ENCODE measurements around the gene COPZ1. TPM values are rescaled to one million over a fixed set of nuclear protein-coding genes. Genes with fewer than 3 reads are reported as not detected.
"Not testable (repeated sequence)": the region's sequence is repeated elsewhere in the genome, so short reads cannot be mapped to it uniquely, and the experiment has no call there.

Gene COPZ1
- total RNA-seq, 1 experiment from 2014 or later: 104 TPM

DNA sequence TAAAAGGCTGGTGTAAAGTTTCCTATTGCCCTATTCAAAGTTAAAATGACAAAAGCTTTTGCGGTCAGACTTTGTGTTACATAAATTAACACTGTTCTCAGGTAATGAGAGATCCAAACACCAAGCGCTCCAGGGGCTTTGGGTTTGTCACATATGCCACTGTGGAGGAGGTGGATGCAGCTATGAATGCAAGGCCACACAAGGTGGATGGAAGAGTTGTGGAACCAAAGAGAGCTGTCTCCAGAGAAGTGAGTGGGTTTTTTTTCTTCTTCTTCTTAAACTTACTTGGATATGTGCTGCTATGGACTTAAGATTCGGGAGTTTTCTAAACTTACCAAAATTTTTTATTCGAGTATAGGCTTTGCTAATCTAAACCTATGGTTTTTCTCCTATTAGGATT, 43.2 kb upstream of the COPZ1 start:
- not testable (repeated sequence) for H3K4me3 Mint-ChIP-seq; DNase-seq; H2AK5ac ChIP-seq (ENCODE audit: insufficient read length, low read length); H4K5ac ChIP-seq (ENCODE audit: insufficient read length, low read depth, low read length); H3K27me3 Mint-ChIP-seq (ENCODE audit: low read depth); H3K9me3 ChIP-seq (ENCODE audit: control insufficient read depth, low read depth, low read length); H3K4me1 ChIP-seq (ENCODE audit: insufficient read depth, low read length); H3K23ac ChIP-seq (ENCODE audit: insufficient read length, low read depth, low read length); H4K8ac ChIP-seq (replicated peaks; ENCODE audit: insufficient read length, low read depth, low read length); H3K56ac ChIP-seq (ENCODE audit: insufficient read length, low read depth, low read length); H4K20me1 ChIP-seq (ENCODE audit: control insufficient read depth, insufficient read depth, insufficient read length); H2BK15ac ChIP-seq (ENCODE audit: low read depth, low read length); H2BK120ac ChIP-seq (ENCODE audit: low read depth, low read length, poor library complexity, severe bottlenecking); H3K4ac ChIP-seq (ENCODE audit: low read depth, low read length); H2AFZ ChIP-seq (ENCODE audit: low read length); H3K79me1 ChIP-seq (ENCODE audit: insufficient read depth, low read depth, low read length, poor library complexity, severe bottlenecking); H3K23me2 ChIP-seq (ENCODE audit: insufficient read length, low read depth, low read length, poor library complexity, severe bottlenecking); H3T11ph ChIP-seq (ENCODE audit: low read length); H3K27ac Mint-ChIP-seq; H2BK5ac ChIP-seq (ENCODE audit: insufficient read length, low read length); H3K18ac ChIP-seq (ENCODE audit: insufficient read length, low read depth, low read length); H3K9me3 Mint-ChIP-seq; H2BK20ac ChIP-seq (ENCODE audit: low read depth, low read length, poor library complexity, severe bottlenecking); H3K14ac ChIP-seq (ENCODE audit: insufficient read depth, low read length); H2BK12ac ChIP-seq (ENCODE audit: insufficient read length, low read depth, low read length); H3K27me3 ChIP-seq (ENCODE audit: insufficient read depth, low read length); H4K91ac ChIP-seq (ENCODE audit: insufficient read length, low read depth, low read length)
- Mint-ChIP-seq H3K36me3 (ENCODE audit: insufficient read depth in 1 of 3, low read depth in 3 of 3) (peaks cover 0 to 31% (median 1%) of the 10 kb centered on the region in 3 experiments), H3K4me1 (peaks cover 39 to 57% of the 10 kb centered on the region in 2 experiments)
- peak overlapping the region; percentile 67 for H3K4me2 ChIP-seq (ENCODE audit: insufficient read depth, insufficient read length, low read length)
- WGBS (ENCODE audit: extremely low coverage, insufficient read length, low lambda C conversion rate): no CpG with 5 or more reads among the region's 4 CpGs
- H3K27ac ChIP-seq (ENCODE audit: insufficient read length, low read depth, low read length): peak overlapping the region; percentile 92
- H3K79me2 ChIP-seq (ENCODE audit: insufficient read depth, low read length): peaks cover 16% of the 10 kb centered on the region; the same call in 1 of the 2 replicates
- peak overlapping the region; percentile 99 for H3K9ac ChIP-seq (ENCODE audit: extremely low read depth, insufficient read length, low read length)

All from H9 (cell line).